Midbrain (tissue), 1 donor: Measurements from ENCODE around the gene USP8.
"Not testable (repeated sequence)": the region's sequence is repeated elsewhere in the genome, so short reads cannot be mapped to it uniquely, and the experiment has no call there.

Experiments used
- DNase-seq: peaks from one replicate; lab custom pipeline; 2025; lab: John Stamatoyannopoulos, UW

Gene USP8

GRCh38 chr15:50424066-50424890 lies at the start of gene USP8:
Gene USP8, plus strand, starts transcription at chr15:50424405. Its CDS starts 14,669 bp downstream, at chr15:50439074.
- DNase-seq: peak; percentile 98

- DNase-seq: no peak
Measured at GRCh38 chr15:50377867-50378751, 46.1 kb upstream of the USP8 start.

DNA sequence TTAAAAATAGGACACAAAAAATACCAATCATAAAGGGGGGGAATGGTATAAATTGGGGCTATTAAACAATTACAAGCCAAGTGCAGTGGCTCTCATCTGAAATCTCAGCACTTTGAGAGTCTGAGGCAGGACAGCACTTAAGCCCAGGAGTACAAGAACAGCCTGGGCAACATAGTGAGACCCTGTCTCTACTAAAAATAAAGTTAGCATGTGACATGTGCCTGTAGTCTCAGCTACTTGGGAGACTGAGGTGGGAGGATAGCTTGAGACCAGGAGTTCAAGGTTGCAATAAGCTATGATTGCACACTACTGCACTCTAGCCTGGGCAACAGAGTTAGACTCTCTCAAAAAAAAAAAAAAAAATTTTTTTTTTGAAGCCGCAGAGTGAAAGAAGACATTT lies 45.4 kb upstream of the USP8 start:
- DNase-seq: no peak

- DNase-seq: not testable (repeated sequence)
Measured at GRCh38 chr15:50379413-50379812, 44.8 kb upstream of the USP8 start.

GRCh38 chr15:50380089-50380488 lies 44.1 kb upstream of the USP8 start:
- no peak for DNase-seq

DNA sequence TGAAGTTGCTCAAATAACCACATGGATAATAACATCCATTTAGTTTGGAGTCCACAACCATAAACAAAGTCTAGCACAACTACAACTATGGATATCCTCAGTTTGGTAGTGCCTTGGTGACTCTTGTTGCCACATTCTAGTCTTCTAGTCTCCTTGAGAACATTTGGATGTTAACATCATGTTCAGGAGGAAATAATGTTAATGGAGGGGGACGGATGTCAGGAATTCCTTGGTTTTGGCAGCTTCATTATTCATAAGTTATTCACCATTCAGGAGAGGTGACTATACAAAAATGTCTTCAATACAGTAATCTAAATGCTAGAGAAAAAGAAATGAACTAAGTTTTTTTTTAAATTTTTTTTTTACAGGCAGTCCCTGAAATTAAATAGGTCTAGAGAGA lies 42.8 kb upstream of the USP8 start:
- no peak for DNase-seq

GRCh38 chr15:50382408-50382807 lies 41.8 kb upstream of the USP8 start:
- not testable (repeated sequence) for DNase-seq

- no peak for DNase-seq
Measured at GRCh38 chr15:50390554-50391264, 33.5 kb upstream of the USP8 start.

- DNase-seq: not testable (repeated sequence)
Measured at GRCh38 chr15:50391561-50391960, 32.6 kb upstream of the USP8 start.

DNA sequence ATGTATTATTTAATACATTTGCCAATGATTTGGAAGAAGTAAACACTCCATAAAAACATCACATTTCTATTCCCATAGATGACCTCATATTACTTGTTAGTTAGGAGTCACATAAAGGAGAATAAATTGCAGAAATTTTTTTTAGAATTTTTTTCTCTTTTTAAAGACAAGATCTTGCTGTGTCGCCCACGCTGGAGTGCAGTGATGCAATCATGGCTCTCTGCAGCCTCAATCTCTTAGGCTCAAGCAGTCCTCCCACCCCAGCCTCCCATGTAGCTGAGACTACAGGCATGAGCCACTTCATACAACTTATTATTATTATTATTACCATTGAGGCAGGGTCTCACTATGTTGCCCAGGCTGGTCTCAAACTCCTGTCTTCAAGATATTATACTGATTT lies 12.3 kb upstream of the USP8 start:
- DNase-seq: no peak

DNA sequence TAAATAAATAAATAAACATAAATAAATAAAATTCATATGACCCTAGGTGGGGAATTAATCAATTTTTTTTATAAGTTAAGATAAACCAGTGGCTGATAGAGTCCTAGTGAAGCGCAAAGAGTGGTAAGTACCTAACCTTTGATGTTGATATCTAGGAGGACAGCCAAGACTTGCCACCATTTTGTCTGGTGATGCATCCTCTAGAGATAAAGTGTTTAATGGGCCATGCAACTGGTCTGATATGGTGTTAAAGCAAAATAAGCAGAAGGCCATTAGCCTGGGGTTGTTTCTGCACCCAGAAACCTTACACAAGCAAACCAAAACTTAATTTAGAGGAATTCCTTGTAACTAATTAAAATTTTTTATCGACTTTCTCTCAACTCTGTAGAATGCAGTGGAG lies 9.6 kb upstream of the USP8 start:
- DNase-seq: no peak

GRCh38 chr15:50415752-50416404 lies 8.3 kb upstream of the USP8 start:
- no peak for DNase-seq

DNA sequence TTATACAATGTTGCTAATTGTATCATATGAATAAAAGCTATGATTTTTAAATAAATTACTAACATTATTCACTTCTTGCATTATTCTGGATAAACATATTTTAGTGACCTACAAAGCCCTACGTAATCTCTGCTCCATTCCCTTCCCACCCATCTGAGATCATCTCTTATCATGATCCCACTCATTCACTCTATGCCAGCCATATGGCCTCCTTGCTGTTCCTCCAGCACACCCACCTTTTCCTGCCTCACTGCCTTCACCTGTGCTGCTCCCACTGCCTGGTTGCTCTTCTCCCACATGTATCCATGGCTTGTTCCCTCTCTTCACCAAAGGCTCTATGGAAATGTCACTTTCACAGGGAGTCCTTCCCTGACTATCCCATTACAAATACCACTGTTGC lies 7.3 kb upstream of the USP8 start:
- no peak for DNase-seq

- DNase-seq: no peak
Measured at GRCh38 chr15:50418041-50418583, 6.1 kb upstream of the USP8 start.

DNA sequence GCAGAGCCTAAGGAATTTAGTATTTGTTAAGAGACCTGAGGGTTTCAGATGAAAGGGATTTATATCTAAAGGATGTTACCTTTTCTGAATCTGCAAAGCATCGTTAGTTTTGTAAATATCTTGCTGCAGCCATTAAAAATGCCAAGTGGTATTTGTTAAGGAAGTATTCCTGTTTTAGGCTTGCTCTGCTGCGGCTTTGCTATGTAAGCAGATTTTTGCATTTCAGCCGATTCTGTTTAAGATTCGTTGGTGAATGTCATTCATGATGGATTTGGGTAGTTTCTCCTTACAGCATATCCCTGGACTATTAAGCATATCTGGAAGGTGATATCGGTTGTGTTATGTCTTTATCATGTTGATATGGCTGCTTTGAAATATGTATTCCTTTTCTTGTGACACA lies 1.0 kb downstream of the USP8 start:
- no peak for DNase-seq

DNA sequence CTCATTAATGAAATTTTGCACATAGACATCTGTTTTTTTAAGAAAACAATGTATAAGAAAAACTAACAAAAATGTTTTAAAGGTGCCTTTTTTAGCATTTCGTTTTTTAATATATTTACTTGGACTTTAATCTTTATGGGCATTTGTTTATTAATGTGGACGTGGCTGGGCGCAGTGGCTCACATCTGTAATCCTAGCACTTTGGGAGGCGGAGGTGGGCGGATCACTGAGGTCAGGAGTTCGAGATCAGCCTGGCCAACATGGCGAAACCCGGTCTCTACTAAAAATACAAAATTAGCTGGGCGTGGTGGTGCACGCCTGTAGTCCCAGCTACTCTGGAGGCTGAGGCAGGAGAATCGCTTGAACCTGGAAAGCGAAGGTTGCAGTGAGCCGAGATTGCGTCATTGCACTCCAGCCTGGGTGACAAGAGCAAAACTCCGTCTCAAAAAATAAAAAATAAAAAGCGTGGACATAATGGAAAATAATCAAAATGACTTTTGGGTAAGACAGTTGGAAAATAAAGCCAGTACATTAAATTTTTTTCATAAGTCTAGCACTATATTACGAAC lies 1.6 kb downstream of the USP8 start:
- not testable (repeated sequence) for DNase-seq

DNA sequence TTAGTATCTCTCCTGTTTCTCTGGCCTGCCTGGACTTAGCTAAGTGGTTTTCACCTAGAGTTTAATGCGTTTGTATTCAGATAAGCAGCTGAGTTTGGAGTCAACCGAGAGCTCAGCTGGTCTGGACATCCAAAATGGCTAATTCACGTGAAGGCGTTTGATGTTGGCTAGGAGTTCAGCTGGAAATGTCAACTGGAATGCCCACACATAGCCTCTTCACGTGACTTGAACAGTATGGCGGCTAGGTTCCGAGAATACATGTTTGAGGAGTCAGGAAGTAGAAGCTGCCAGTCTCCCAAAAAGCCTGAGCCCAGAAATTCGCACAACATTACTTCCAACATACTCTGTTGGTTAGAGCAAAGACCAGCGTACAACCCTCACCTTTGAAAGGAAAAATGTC lies 2.2 kb downstream of the USP8 start:
- no peak for DNase-seq

- DNase-seq: no peak
Measured at GRCh38 chr15:50431204-50431603, 7.0 kb downstream of the USP8 start.

DNA sequence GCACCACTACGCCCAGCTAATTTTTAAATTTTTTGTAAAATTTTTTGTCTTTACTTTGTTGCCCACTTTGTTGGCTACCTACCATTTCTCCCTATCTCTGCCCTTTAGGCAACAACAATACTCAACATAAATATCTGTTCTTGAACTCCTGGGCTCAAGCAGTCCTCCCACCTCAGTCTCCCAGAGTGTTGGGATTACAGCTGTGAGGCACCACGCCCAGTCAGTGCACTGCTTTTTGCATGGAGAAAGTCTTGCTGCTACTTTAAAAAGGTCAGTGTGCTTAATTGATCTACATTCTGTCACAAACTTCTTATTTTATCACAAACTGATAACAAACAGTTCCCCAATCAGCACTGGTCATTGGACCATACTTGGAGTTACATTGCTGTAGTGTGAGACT lies 8.0 kb downstream of the USP8 start:
- DNase-seq: no peak

DNA sequence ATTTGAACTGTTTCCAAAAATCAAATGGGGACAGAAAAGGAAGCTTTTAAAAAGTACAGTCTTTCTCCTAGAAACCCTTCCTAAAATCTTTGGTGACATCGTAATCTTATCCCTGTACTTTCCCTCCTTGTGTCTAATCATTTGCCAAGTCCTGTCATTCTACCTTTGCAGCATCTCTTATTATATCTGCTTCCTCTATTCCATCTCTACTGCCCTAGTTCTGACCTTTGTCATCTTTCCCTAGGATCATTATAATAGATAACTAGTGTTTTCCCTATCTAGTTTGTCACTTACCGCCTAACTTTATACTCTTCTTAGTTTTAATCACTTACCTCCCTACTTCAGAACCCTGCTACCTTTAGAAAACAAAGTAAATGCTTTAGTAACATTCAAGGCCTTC lies 11.6 kb downstream of the USP8 start:
- no peak for DNase-seq

DNA sequence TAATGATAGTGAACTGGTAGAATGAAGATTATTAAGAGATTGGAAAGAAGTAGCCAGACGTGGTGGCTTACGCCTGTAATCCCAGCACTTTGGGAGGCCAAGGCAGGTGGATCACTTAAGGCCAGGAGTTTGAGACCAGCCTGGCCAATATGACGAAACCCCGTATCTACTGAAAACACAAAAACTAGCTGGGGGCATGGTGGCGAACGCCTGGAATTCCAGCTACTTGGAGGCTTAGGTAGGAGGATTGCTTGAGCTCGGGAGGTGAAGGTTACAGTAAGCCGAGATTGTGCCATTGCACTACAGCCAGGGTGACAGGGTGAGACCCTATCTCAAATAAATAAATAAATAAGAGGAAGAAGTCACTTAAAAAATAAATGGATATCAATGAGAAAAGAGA lies 14.0 kb downstream of the USP8 start:
- no peak for DNase-seq
